MCF 10A (cell line): Measurements from ENCODE around the gene CCNJL. TPM values are rescaled to one million over a fixed set of nuclear protein-coding genes. Genes with fewer than 3 reads are reported as not detected.

ENCODE experiments used
- BruUV-seq: library from RNA; stranded (reverse); fragments of 400-500 nt; replicated peaks from 2 replicates; lab custom pipeline; 2021; lab: Mats Ljungman, UMichigan
- CTCF ChIA-PET: fragments of 300-600 bp; sonication (Branson Sonifier 250); formaldehyde crosslinking; extraction: SDS; loops from one replicate; lab custom pipeline; 2021; ENCODE audit warnings: antibody characterized with exemption, inconsistent platforms; lab: Yijun Ruan, JAX
- POLR2A ChIA-PET: fragments of 300-600, 350-650 bp; sonication (Branson Sonifier 250); formaldehyde crosslinking; extraction: SDS; loops from one replicate; lab custom pipeline; 2020; ENCODE audit warnings: antibody characterized with exemption, inconsistent platforms; lab: Yijun Ruan, JAX
- DNase-seq: peaks from one replicate; pipeline ENCODE4 v3.0.0-alpha.2; 2018; ENCODE audit not compliant: unreplicated experiment
- H3K27ac Mint-ChIP-seq: one replicate; pipeline ENCODE4 v1.8.0; 2022; ENCODE audit warnings: mild to moderate bottlenecking, low read depth, mixed read lengths; ENCODE audit not compliant: unreplicated experiment
- H3K27me3 Mint-ChIP-seq: one replicate; pipeline ENCODE4 v1.8.0; 2022; ENCODE audit warnings: mixed read lengths; ENCODE audit not compliant: insufficient read depth, unreplicated experiment
- H3K36me3 Mint-ChIP-seq: one replicate; pipeline ENCODE4 v1.8.0; 2022; ENCODE audit warnings: mild to moderate bottlenecking, moderate library complexity, mixed read lengths; ENCODE audit not compliant: insufficient read depth, unreplicated experiment
- H3K4me1 Mint-ChIP-seq: one replicate; pipeline ENCODE4 v1.8.0; 2022; ENCODE audit warnings: mixed read lengths; ENCODE audit not compliant: insufficient read depth, unreplicated experiment
- H3K4me3 Mint-ChIP-seq: one replicate; pipeline ENCODE4 v1.8.0; 2022; ENCODE audit warnings: mild to moderate bottlenecking, moderate library complexity, mixed read lengths; ENCODE audit not compliant: unreplicated experiment
- H3K9me3 Mint-ChIP-seq: one replicate; pipeline ENCODE4 v1.8.0; 2022; ENCODE audit warnings: mixed read lengths; ENCODE audit not compliant: unreplicated experiment
- intact Hi-C: fragments of 100-400 bp; cut with micrococcal nuclease; formaldehyde crosslinking; loops from 2 replicates; pipeline ENCODE4 v1.14.1; 2022
- total RNA-seq: library from RNA; stranded (reverse); gene quantifications from 2 replicates; pipeline ENCODE4 v1.2.3, GENCODE V29; 2022
- TF ChIP-seq, protein P1 (sequence below): fragments of 200-600 bp; IDR thresholded peaks from one replicate; pipeline ENCODE4 v1.8.0; 2022; ENCODE audit warnings: antibody characterized with exemption, mild to moderate bottlenecking; ENCODE audit not compliant: unreplicated experiment

CCNJL gene
- total RNA-seq, 1 experiment from 2014 or later, result 3.6 TPM

DNA sequence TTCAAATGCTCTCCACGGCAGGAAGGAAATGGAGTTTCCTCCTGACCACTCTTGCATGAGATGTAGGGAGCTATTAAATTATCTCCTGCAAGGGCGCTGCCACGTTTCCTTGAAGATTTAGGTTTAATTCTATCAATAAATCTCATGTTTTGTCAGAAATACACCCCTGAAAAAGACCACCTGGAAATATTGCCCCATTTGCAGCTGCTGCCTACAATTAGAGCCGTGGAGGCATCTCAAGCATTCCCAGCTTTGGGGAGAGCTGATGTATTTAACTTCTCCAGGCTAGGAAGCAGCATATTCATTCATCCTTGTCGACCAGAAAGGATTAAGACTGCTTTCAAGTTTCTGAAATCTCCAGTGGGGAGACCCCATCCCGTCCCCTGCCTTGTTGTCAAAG, 40.5 kb downstream of the CCNJL start:
- H3K9me3 Mint-ChIP-seq, result no peaks in the 10 kb centered on the region
- no peaks in the 10 kb centered on the region for H3K27me3 Mint-ChIP-seq
- intact Hi-C loops, result no loop called here
- TF ChIP-seq, protein P1, sequence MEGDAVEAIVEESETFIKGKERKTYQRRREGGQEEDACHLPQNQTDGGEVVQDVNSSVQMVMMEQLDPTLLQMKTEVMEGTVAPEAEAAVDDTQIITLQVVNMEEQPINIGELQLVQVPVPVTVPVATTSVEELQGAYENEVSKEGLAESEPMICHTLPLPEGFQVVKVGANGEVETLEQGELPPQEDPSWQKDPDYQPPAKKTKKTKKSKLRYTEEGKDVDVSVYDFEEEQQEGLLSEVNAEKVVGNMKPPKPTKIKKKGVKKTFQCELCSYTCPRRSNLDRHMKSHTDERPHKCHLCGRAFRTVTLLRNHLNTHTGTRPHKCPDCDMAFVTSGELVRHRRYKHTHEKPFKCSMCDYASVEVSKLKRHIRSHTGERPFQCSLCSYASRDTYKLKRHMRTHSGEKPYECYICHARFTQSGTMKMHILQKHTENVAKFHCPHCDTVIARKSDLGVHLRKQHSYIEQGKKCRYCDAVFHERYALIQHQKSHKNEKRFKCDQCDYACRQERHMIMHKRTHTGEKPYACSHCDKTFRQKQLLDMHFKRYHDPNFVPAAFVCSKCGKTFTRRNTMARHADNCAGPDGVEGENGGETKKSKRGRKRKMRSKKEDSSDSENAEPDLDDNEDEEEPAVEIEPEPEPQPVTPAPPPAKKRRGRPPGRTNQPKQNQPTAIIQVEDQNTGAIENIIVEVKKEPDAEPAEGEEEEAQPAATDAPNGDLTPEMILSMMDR, result no peak
- H3K4me1 Mint-ChIP-seq, result no peaks in the 10 kb centered on the region
- ChIA-PET POLR2A (interaction anchor here (1.3 kb wide), 1 partner anchor 8 kb away, joined by 3 read pairs; no protein-coding TSS in a partner anchor), CTCF (interaction anchor here (0.6 to 1.2 kb wide), 3 partner anchors 14 to 32 kb away, joined by 3 read pairs; no protein-coding TSS in a partner anchor)
- no TSS peak for BruUV-seq
- no peak overlapping the region for H3K27ac Mint-ChIP-seq
- H3K4me3 Mint-ChIP-seq, result no peak overlapping the region
- H3K36me3 Mint-ChIP-seq, result no peaks in the 10 kb centered on the region
- DNase-seq, result no peak

DNA sequence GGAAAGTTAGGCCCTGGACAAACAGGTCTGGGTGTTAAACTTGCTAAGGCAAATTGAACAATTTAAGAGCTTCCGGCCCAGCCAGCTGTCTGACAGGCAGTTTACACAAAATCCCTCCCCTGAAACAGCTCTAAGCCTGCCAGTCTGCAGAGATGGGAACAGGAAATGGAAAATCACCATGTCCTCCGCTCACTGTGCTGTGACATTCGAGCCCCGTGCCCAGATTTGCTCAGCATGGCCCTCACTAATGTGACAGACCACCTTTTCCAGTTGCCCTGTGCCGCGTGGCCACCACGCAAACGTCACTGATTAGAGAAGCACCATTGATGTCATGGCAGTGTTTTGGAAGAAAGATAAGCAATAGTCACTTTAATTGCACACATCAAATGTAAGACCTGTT, 41.0 kb downstream of the CCNJL start:
- TF ChIP-seq, protein P1, result no peak
- ChIA-PET POLR2A (interaction anchor here (1.3 kb wide), 1 partner anchor 8 kb away, joined by 3 read pairs; no protein-coding TSS in a partner anchor), CTCF (interaction anchor here (0.6 to 1.2 kb wide), 4 partner anchors 13 to 115 kb away, joined by 3 to 6 read pairs (median 3); no protein-coding TSS in a partner anchor)
- Mint-ChIP-seq H3K4me1 (no peaks in the 10 kb centered on the region), H3K27ac (no peak overlapping the region), H3K4me3 (no peak overlapping the region), H3K36me3 (no peaks in the 10 kb centered on the region), H3K27me3 (no peaks in the 10 kb centered on the region), H3K9me3 (no peaks in the 10 kb centered on the region)
- intact Hi-C loops, result no loop called here
- no peak for DNase-seq
- no TSS peak for BruUV-seq

DNA sequence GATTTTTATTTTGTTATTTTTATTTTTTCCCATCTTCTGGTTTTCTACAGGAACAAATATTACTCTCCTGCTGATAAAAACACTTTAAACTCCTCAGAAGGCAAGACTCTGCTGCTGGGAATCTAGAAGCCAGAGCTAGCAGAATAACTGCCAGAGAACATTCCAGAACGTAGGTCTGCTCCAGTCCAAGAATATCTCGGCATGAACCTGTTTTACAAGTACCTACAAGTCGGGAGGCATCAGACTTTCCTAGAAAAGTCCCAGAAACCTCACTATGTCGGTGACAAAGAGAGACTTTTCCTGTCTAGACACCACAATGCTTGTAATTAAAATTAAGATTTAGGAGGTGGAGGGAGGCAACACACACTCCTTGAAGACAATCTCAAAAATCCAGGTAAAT, 41.7 kb downstream of the CCNJL start:
- intact Hi-C loops, result no loop called here
- Mint-ChIP-seq H3K27ac (no peak overlapping the region), H3K27me3 (no peaks in the 10 kb centered on the region), H3K4me1 (no peaks in the 10 kb centered on the region), H3K4me3 (no peak overlapping the region), H3K9me3 (no peaks in the 10 kb centered on the region), H3K36me3 (no peaks in the 10 kb centered on the region)
- TF ChIP-seq, protein P1, result no peak
- CTCF ChIA-PET, result interaction anchor here (0.6 to 1.5 kb wide), 3 partner anchors 20 to 249 kb away, joined by 3 to 6 read pairs (median 3); no protein-coding TSS in a partner anchor
- no TSS peak for BruUV-seq
- POLR2A ChIA-PET, result interaction anchor here (1.3 kb wide), 1 partner anchor 9 kb away, joined by 3 read pairs; no protein-coding TSS in a partner anchor
- DNase-seq, result no peak

DNA sequence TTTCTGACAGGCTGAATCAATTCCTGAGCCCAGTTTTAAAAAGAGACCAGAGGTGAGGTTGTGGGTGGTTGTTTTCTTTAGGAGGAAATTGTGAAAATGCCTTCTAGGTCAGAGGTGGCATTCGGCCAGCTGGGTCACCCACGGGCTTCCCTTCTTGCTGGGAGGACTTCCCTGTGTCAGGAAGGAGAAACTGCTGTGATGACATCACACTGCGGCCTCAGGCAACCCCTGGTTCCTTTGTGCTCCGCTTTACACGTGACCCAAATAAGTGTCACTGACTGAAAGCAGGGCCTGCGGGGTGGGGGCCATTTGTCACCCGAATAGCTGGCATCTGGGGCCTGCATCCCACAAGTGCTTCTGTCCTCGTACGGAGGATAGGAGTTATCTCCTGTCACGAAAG, 43.3 kb downstream of the CCNJL start:
- no peak overlapping the region for H3K27ac Mint-ChIP-seq
- no peaks in the 10 kb centered on the region for H3K36me3 Mint-ChIP-seq
- intact Hi-C loops, result no loop called here
- H3K27me3 Mint-ChIP-seq, result no peaks in the 10 kb centered on the region
- DNase-seq, result peak; percentile 90
- BruUV-seq, result no TSS peak
- ChIA-PET POLR2A (interaction anchor here (0.8 to 1.4 kb wide), 2 partner anchors 16 to 22 kb away, joined by 3 to 5 read pairs; no protein-coding TSS in a partner anchor), CTCF (interaction anchor here (0.6 to 3.1 kb wide), 7 partner anchors 9 to 888 kb away, joined by 3 to 11 read pairs (median 3); no protein-coding TSS in a partner anchor)
- H3K9me3 Mint-ChIP-seq, result no peaks in the 10 kb centered on the region
- no peaks in the 10 kb centered on the region for H3K4me1 Mint-ChIP-seq
- TF ChIP-seq, protein P1, result no peak
- H3K4me3 Mint-ChIP-seq, result no peak overlapping the region
